Activated B cell treated with CpG ODN at 0.5 μM for 24 hours (primary cell): ENCODE data around the gene FBXO21. TPM values are rescaled to one million over a fixed set of nuclear protein-coding genes. Genes with fewer than 3 reads are reported as not detected.

ENCODE experiments used
- ATAC-seq: fragments of 200-7000 bp; cut with Tn5 transposase; one replicate; pipeline ENCODE4 v1.10.0; 2021; ENCODE audit warnings: low read depth, mild to moderate bottlenecking, moderate library complexity
- CTCF ChIA-PET: fragments of 350-600 bp; sonication (Branson Sonifier 250); formaldehyde crosslinking; loops from one replicate; lab custom pipeline; 2021; ENCODE audit warnings: antibody characterized with exemption; lab: Charles Lee
- POLR2A ChIA-PET: fragments of 350-600 bp; sonication (Branson Sonifier 250); formaldehyde crosslinking; loops from one replicate; lab custom pipeline; 2021; ENCODE audit warnings: antibody characterized with exemption; lab: Charles Lee
- DNase-seq: peaks from one replicate; pipeline ENCODE4 v3.0.0; 2022
- H3K27ac Mint-ChIP-seq: one replicate; pipeline ENCODE4 v1.8.0; 2020; ENCODE audit warnings: mixed read lengths
- H3K27me3 Mint-ChIP-seq: one replicate; pipeline ENCODE4 v1.8.0; 2021; ENCODE audit warnings: mixed read lengths
- H3K36me3 Mint-ChIP-seq: one replicate; pipeline ENCODE4 v1.8.0; 2021; ENCODE audit warnings: low read depth, mixed read lengths
- H3K4me1 Mint-ChIP-seq: one replicate; pipeline ENCODE4 v1.8.0; 2021; ENCODE audit warnings: mixed read lengths
- H3K4me3 Mint-ChIP-seq: one replicate; pipeline ENCODE4 v1.8.0; 2020; ENCODE audit warnings: mild to moderate bottlenecking, mixed read lengths
- H3K9me3 Mint-ChIP-seq: one replicate; pipeline ENCODE4 v1.8.0; 2020; ENCODE audit warnings: mixed read lengths
- CTCF ChIP-seq: fragments of 200-600 bp; IDR thresholded peaks from one replicate; pipeline ENCODE4 v1.8.0; 2022; ENCODE audit warnings: antibody characterized with exemption, mild to moderate bottlenecking
- intact Hi-C: fragments of 100-400 bp; cut with micrococcal nuclease; formaldehyde crosslinking; loops from one replicate; pipeline ENCODE4 v1.15.1; 2024
- total RNA-seq: library from RNA; stranded (reverse); gene quantifications from 2 replicates; pipeline ENCODE4 v1.2.3, GENCODE V29; 2022

The FBXO21 gene
- total RNA-seq, 1 donor from 2014 or later = 41.5 TPM

DNA sequence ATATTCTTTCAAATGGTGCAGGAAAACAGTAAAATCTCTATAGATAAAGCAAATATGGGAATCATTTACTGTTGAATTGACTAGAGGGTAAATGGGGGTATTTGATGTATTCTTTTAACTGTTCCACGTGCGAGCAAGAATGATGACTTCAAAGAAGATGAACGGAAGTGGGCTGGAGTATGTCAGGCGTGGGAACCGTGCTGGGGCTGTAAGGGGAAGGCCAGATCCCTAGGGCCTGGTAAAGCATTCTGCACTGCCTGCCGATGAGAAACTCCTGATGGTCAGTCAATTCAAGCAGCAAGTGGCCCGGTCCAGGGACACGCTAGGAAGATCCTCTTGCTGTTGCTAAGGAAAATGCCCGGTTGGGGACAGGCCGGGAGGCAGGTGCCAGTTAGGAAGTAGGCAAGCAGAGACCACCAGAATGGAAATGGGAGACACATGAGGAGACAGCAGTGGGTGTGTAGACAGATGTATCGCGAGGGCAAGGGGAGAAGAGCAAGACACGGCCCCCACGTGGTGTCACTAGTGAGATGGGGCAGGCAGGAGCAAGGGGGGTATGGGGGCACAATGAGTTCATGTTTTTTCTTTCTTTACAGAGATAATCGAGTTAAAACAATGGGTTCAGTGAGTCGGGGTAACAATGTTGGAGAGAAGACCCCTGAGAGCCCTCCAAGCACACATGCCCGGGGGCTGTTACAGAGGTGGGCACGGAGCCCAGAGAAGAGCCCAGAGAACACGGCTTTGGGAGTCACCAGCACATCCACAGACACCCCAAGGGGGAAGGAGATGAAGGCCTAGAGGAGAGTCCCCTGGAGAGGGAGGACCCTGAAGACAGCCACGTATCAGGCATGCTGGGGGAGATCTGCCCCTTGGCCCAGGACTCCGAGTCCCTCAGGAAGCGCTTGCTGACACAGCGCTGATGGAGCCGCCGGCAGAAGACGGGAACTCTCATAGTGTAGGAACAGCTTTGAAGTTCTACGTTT, 37.2 kb downstream of the FBXO21 start:
- H3K4me3 Mint-ChIP-seq = no peak overlapping the region
- ATAC-seq (no peak), DNase-seq (no peak)
- H3K9me3 Mint-ChIP-seq = no peaks in the 10 kb centered on the region
- no peak for TF ChIP-seq CTCF
- peak overlapping the region; percentile 37 for H3K27ac Mint-ChIP-seq
- peaks cover 17% of the 10 kb centered on the region for H3K4me1 Mint-ChIP-seq
- intact Hi-C loops = no loop called here
- POLR2A ChIA-PET = no interaction called here
- CTCF ChIA-PET = no interaction called here
- no peaks in the 10 kb centered on the region for H3K27me3 Mint-ChIP-seq
- H3K36me3 Mint-ChIP-seq = peaks cover 93% of the 10 kb centered on the region

- no peak for DNase-seq
- H3K36me3 Mint-ChIP-seq = peaks cover 85% of the 10 kb centered on the region
- ChIA-PET CTCF (no interaction called here), POLR2A (no interaction called here)
- H3K27ac Mint-ChIP-seq = no peak overlapping the region
- H3K4me1 Mint-ChIP-seq = peaks cover 17% of the 10 kb centered on the region
- H3K9me3 Mint-ChIP-seq = no peaks in the 10 kb centered on the region
- H3K4me3 Mint-ChIP-seq = no peak overlapping the region
- intact Hi-C loops = loop anchor here (1.0 kb wide), 1 partner anchor 448 kb away; no protein-coding TSS in a partner anchor
- ATAC-seq = no peak
- TF ChIP-seq CTCF = no peak
- no peaks in the 10 kb centered on the region for H3K27me3 Mint-ChIP-seq
Observed at GRCh38 chr12:117151403-117152031, 38.8 kb downstream of the FBXO21 start.

DNA sequence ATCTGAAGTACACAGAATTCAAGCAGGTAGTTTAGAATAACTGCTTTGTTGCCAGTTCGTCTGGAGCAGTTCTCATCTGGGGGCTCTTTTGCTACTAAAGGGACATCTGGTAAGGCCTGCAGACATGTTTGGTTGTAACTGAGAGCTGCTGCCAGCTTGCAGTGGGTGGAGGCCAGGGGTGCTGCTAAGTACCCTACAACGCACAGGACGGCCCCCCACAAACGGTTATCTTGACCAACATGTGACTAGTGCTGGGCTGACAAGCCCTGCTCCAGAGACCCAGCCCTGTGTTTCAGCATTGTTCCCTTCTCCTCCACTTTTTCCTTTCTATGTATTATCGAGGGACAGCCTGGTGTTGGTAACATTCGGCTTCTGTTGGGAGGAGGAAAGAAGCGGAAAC, 40.8 kb downstream of the FBXO21 start:
- ATAC-seq (no peak), DNase-seq (no peak)
- no peaks in the 10 kb centered on the region for H3K9me3 Mint-ChIP-seq
- peaks cover 83% of the 10 kb centered on the region for H3K36me3 Mint-ChIP-seq
- no peak for TF ChIP-seq CTCF
- H3K27ac Mint-ChIP-seq = no peak overlapping the region
- POLR2A ChIA-PET = interaction anchor here (0.6 kb wide), 1 partner anchor 164 kb away, joined by 3 read pairs; no protein-coding TSS in a partner anchor
- H3K4me3 Mint-ChIP-seq = no peak overlapping the region
- intact Hi-C loops = no loop called here
- H3K27me3 Mint-ChIP-seq = no peaks in the 10 kb centered on the region
- CTCF ChIA-PET = no interaction called here
- H3K4me1 Mint-ChIP-seq = peaks cover 17% of the 10 kb centered on the region

GRCh38 chr12:117148642-117149041, 41.6 kb downstream of the FBXO21 start:
- peaks cover 83% of the 10 kb centered on the region for H3K36me3 Mint-ChIP-seq
- H3K9me3 Mint-ChIP-seq = no peaks in the 10 kb centered on the region
- CTCF ChIA-PET = no interaction called here
- no peaks in the 10 kb centered on the region for H3K27me3 Mint-ChIP-seq
- H3K27ac Mint-ChIP-seq = no peak overlapping the region
- DNase-seq (no peak), ATAC-seq (no peak)
- peaks cover 17% of the 10 kb centered on the region for H3K4me1 Mint-ChIP-seq
- intact Hi-C loops = no loop called here
- POLR2A ChIA-PET = no interaction called here
- no peak for TF ChIP-seq CTCF
- H3K4me3 Mint-ChIP-seq = no peak overlapping the region

DNA sequence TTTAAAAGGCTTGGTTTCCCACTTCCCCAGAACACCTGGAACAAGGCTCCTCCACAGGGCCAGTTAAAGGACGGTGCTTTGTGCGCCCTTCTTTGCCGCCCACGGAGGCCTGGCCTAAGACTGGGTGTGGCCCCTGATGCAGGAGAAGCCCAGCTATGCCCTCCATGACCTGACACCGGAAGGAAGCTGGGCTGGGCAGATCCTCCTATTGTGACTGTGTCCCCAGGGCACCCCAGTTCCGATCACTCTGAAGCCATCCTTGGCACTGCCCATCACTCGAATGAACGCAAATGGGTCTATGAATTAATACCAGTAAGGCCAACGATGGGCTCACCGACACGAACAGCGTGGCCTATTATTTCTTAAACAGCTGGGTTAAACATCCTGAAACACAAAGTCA, 42.6 kb downstream of the FBXO21 start:
- Mint-ChIP-seq H3K36me3 (peaks cover 83% of the 10 kb centered on the region), H3K9me3 (no peaks in the 10 kb centered on the region), H3K27me3 (no peaks in the 10 kb centered on the region), H3K4me1 (peaks cover 19% of the 10 kb centered on the region), H3K27ac (no peak overlapping the region), H3K4me3 (no peak overlapping the region)
- TF ChIP-seq CTCF = no peak
- intact Hi-C loops = no loop called here
- ATAC-seq (no peak), DNase-seq (no peak)
- POLR2A ChIA-PET = no interaction called here
- CTCF ChIA-PET = no interaction called here
